Endothelial cell of umbilical vein (primary cell): ENCODE results near the gene INSC. TPM values are rescaled to one million over a fixed set of nuclear protein-coding genes. Genes with fewer than 3 reads are reported as not detected.

Experiments used
- BruUV-seq: library from RNA; stranded (reverse); fragments of 400-500 nt; replicated peaks from 2 replicates; lab custom pipeline; 2021; lab: Mats Ljungman, UMichigan
- CTCF ChIA-PET: fragments of 300-600, 350-600 bp; sonication (Branson Sonifier 250); formaldehyde crosslinking; loops from one replicate; lab custom pipeline; 2021; ENCODE audit warnings: antibody characterized with exemption, inconsistent platforms; lab: Charles Lee
- POLR2A ChIA-PET: fragments of 300-600, 350-600 bp; sonication (Branson Sonifier 250); formaldehyde crosslinking; loops from one replicate; lab custom pipeline; 2021; ENCODE audit warnings: antibody characterized with exemption, inconsistent platforms; lab: Charles Lee
- DNase-seq: peaks from one replicate; pipeline ENCODE4 v3.0.0-alpha.2; 2011; ENCODE audit warnings: low read depth, low spot score
- FAIRE-seq: peaks from 2 replicates; lab custom pipeline; 2011; peaks lifted over from hg19 to GRCh38; lab: Jason Lieb, UNC
- H2AFZ ChIP-seq: 2 replicates; pipeline ENCODE4 v1.6.0; 2012; ENCODE audit warnings: low read depth, low read length, control low read depth, inconsistent platforms
- H3K27ac ChIP-seq: 2 replicates; pipeline ENCODE4 v1.5.1; 2011; ENCODE audit warnings: low read depth, mild to moderate bottlenecking, control low read depth, low read length, moderate library complexity; ENCODE audit not compliant: insufficient read depth
- H3K27me3 ChIP-seq, 2 experiments: 2 replicates each; pipeline versions ENCODE4 v1.6.0 to v1.6.1; 2011; ENCODE audit warnings: low read length in 2 of 2, mixed read lengths in 1 of 2; ENCODE audit not compliant: control insufficient read depth in 2 of 2, insufficient read depth in 2 of 2
- H3K36me3 ChIP-seq, 2 experiments: 2 replicates in 1 of 2; 3 replicates in 1 of 2; pipeline ENCODE4 v1.5.1; 2011; ENCODE audit warnings: low read length in 2 of 2, mild to moderate bottlenecking in 1 of 2, moderate library complexity in 1 of 2; ENCODE audit not compliant: control insufficient read depth in 2 of 2, insufficient read depth in 2 of 2; ENCODE audit errors: extremely low read depth in 1 of 2
- H3K4me1 ChIP-seq: 3 replicates; pipeline ENCODE4 v1.5.1; 2011; ENCODE audit warnings: mild to moderate bottlenecking, low read length; ENCODE audit not compliant: control insufficient read depth, insufficient read depth; ENCODE audit errors: extremely low read depth
- H3K4me2 ChIP-seq: 2 replicates; pipeline ENCODE4 v1.6.1; 2011; ENCODE audit warnings: low read length, control low read depth, mixed read lengths; ENCODE audit not compliant: insufficient read depth
- H3K4me3 ChIP-seq, 3 experiments: fragments of 200-600 bp in 1 of 3; sonication (generic), shearing (Covaris generic) in 1 of 3; replicated peaks in 1 of 3; 2 replicates each; pipeline ENCODE4 v1.5.1; 2011 to 2016; ENCODE audit warnings: control low read depth in 3 of 3, low read length in 3 of 3, mild to moderate bottlenecking in 2 of 3, inconsistent platforms in 1 of 3, low read depth in 1 of 3, moderate library complexity in 1 of 3; ENCODE audit not compliant: insufficient read depth in 1 of 3
- H3K79me2 ChIP-seq: 2 replicates; pipeline ENCODE4 v1.6.0; 2012; ENCODE audit warnings: low read length, inconsistent platforms; ENCODE audit not compliant: control insufficient read depth, insufficient read depth
- H3K9ac ChIP-seq: replicated peaks from 2 replicates; pipeline ENCODE3; 2011; ENCODE audit warnings: low read length, control low read depth; ENCODE audit not compliant: insufficient read depth; ENCODE audit errors: extremely low read depth
- H3K9me1 ChIP-seq: replicated peaks from 3 replicates; pipeline ENCODE4 v1.6.0; 2011; ENCODE audit warnings: mild to moderate bottlenecking, low read length; ENCODE audit not compliant: control insufficient read depth, insufficient read depth; ENCODE audit errors: extremely low read depth
- H3K9me3 ChIP-seq: replicated peaks from 2 replicates; pipeline ENCODE4 v1.5.1; 2012; ENCODE audit warnings: low read length, inconsistent platforms; ENCODE audit not compliant: control insufficient read depth, insufficient read depth
- H4K20me1 ChIP-seq: replicated peaks from 2 replicates; pipeline ENCODE3; 2011; ENCODE audit warnings: mild to moderate bottlenecking, low read length; ENCODE audit not compliant: control insufficient read depth, insufficient read depth; ENCODE audit errors: extremely low read depth
- CTCF ChIP-seq, 2 donors: IDR thresholded peaks; 1 replicate in 1 of 2; 2 replicates in 1 of 2; pipeline ENCODE4 v1.5.1; 2011; ENCODE audit warnings: low read length in 2 of 2, mild to moderate bottlenecking in 2 of 2, moderate library complexity in 2 of 2, control low read depth in 1 of 2, inconsistent platforms in 1 of 2, low read depth in 1 of 2; ENCODE audit not compliant: insufficient read depth in 1 of 2; ENCODE audit errors: extremely low read depth in 1 of 2
- EZH2 ChIP-seq: IDR thresholded peaks from 2 replicates; pipeline ENCODE4 v1.6.1; 2012; ENCODE audit warnings: borderline replicate concordance, low read depth, mild to moderate bottlenecking, moderate library complexity, low read length, inconsistent platforms; ENCODE audit not compliant: severe bottlenecking
- GATA2 ChIP-seq: IDR thresholded peaks from 2 replicates; pipeline ENCODE4 v1.7.0; 2011; ENCODE audit warnings: low read depth, mild to moderate bottlenecking, moderate library complexity, mixed read lengths, low read length; ENCODE audit not compliant: insufficient read length, insufficient read depth
- JUN ChIP-seq: IDR thresholded peaks from 2 replicates; pipeline ENCODE4 v1.6.1; 2011; ENCODE audit warnings: borderline replicate concordance, low read depth; ENCODE audit not compliant: insufficient read length, insufficient read depth
- MYC ChIP-seq: IDR thresholded peaks from one replicate; pipeline ENCODE4 v1.6.1; 2011; ENCODE audit warnings: mild to moderate bottlenecking, low read depth, low read length
- POLR2AphosphoS5 ChIP-seq: IDR thresholded peaks from 2 replicates; pipeline ENCODE4 v1.6.1; 2012; ENCODE audit warnings: low read depth, mild to moderate bottlenecking, control low read depth, low read length, moderate library complexity; ENCODE audit not compliant: insufficient read depth
- dilution Hi-C: fragments of 300-500 bp; cut with MboI; formaldehyde crosslinking; loops from one replicate; pipeline ENCODE4 v1.15.0; 2019; ENCODE audit warnings: low sequenced_read_pairs; ENCODE audit not compliant: extremely low pct_ligation_motif_present
- intact Hi-C: fragments of 100-400 bp; cut with micrococcal nuclease; formaldehyde crosslinking; loops from one replicate; pipeline ENCODE4 v1.10.0; 2022
- polyA plus RNA-seq, 4 experiments: library from polyadenylated mRNA; depleted of rRNA in 3 of 4; stranded (reverse) in 3 of 4; unstranded in 1 of 4; fragments of >200 nt; gene quantifications; 2 replicates each; pipeline versions ENCODE4 v1.2.1 to v1.2.3, GENCODE V29; 2011 to 2012; ENCODE audit warnings: missing spikeins in 1 of 4
- total RNA-seq: library from RNA; stranded (reverse); gene quantifications from 2 replicates; pipeline ENCODE4 v1.2.3, GENCODE V29; 2021

The INSC gene
- total and polyA plus RNA-seq, 2 donors (not counting 3 experiments of a cell fraction or from before 2014, with no cell fraction given): not detected

- Histone ChIP-seq H3K4me1 (no peaks in the 10 kb centered on the region), H2AFZ (no peak overlapping the region)
These were observed 13.9 kb downstream of the INSC start for GRCh38 chr11:15128621-15129020.

More at GRCh38 chr11:15128621-15129020, 13.9 kb downstream of the INSC start:
- DNase-seq (no peak), FAIRE-seq (no peak)
- Histone ChIP-seq H3K27me3 (no peaks in the 10 kb centered on the region), H3K36me3 (no peaks in the 10 kb centered on the region), H3K4me3 (no peak overlapping the region), H3K9ac (no peak overlapping the region), H3K79me2 (no peaks in the 10 kb centered on the region), H3K9me3 (no peaks in the 10 kb centered on the region), H3K4me2 (no peak overlapping the region), H3K9me1 (no peaks in the 10 kb centered on the region), H4K20me1 (no peaks in the 10 kb centered on the region), H3K27ac (no peak overlapping the region)
- intact Hi-C loops (no loop called here), dilution Hi-C loops (no loop called here)
- CTCF ChIA-PET: no interaction called here
- POLR2A ChIA-PET: no interaction called here
- TF ChIP-seq CTCF (IDR thresholded peaks at IDR 0.05; ENCODE audit: extremely low read depth in 1 of 2, insufficient read depth in 1 of 2, low read depth in 1 of 2, low read length in 2 of 2): no peak
- no peak for TF ChIP-seq JUN
- no peak for TF ChIP-seq MYC
- TF ChIP-seq GATA2: no peak
- no peak for TF ChIP-seq EZH2
- TF ChIP-seq POLR2AphosphoS5: no peak
- no TSS peak for BruUV-seq
